Measurements from ENCODE around the gene NME7. TPM values are rescaled to one million over a fixed set of nuclear protein-coding genes. Genes with fewer than 3 reads are reported as not detected.
"Not testable (repeated sequence)": the region's sequence is repeated elsewhere in the genome, so short reads cannot be mapped to it uniquely, and the experiment has no call there.

The NME7 gene
- 10.2 TPM for total RNA-seq
- long read RNA-seq, transcript NME7-201 (12 exons, 1,642 nt) = major isoform, 8 of 11 reads
- long read RNA-seq, partial matches to known transcripts = 0 of 11 reads
- long read RNA-seq, other reads (novel, unspliced or antisense) = 2 of 11 reads

GRCh38 chr1:169367686-169368405, at the start of gene NME7, which contains the start of gene BLZF1:
NME7 (minus strand) TSS chr1:169367797; CDS start chr1:169367710, 87 bp downstream.
BLZF1 (plus strand) TSS chr1:169368195; CDS start chr1:169369523, 1,328 bp downstream.
- ATAC-seq (peak; percentile 100), DNase-seq (peak; percentile 97)
- intact Hi-C loops (cut with micrococcal nuclease) = no loop called here

GRCh38 chr1:169414952-169415351, 47.4 kb upstream of the NME7 start:
- intact Hi-C loops (cut with micrococcal nuclease) = no loop called here
- ATAC-seq (no peak), DNase-seq (no peak)

- DNase-seq; ATAC-seq; intact Hi-C loops (cut with micrococcal nuclease): not testable (repeated sequence)
These were observed 40.7 kb upstream of the NME7 start for GRCh38 chr1:169408340-169408739.

GRCh38 chr1:169402578-169402977, 35.0 kb upstream of the NME7 start:
- DNase-seq; ATAC-seq; intact Hi-C loops (cut with micrococcal nuclease): not testable (repeated sequence)

GRCh38 chr1:169395955-169396354, 28.4 kb upstream of the NME7 start:
- ATAC-seq = no peak
- intact Hi-C loops (cut with micrococcal nuclease) = no loop called here

GRCh38 chr1:169392406-169392805, 24.8 kb upstream of the NME7 start:
- intact Hi-C loops (cut with micrococcal nuclease) = no loop called here

More at GRCh38 chr1:169395955-169396354, 28.4 kb upstream of the NME7 start:
- no peak for DNase-seq

GRCh38 chr1:169390303-169390702, 22.7 kb upstream of the NME7 start:
- intact Hi-C loops (cut with micrococcal nuclease) = no loop called here
- no peak for ATAC-seq
- DNase-seq = no peak

More at GRCh38 chr1:169392406-169392805, 24.8 kb upstream of the NME7 start:
- no peak for ATAC-seq
- DNase-seq = no peak

- DNase-seq = no peak
- ATAC-seq = no peak
- intact Hi-C loops (cut with micrococcal nuclease) = no loop called here
These were observed 19.8 kb upstream of the NME7 start for GRCh38 chr1:169387399-169387798.

- DNase-seq = no peak
- intact Hi-C loops (cut with micrococcal nuclease) = no loop called here
- ATAC-seq = no peak
These were observed 15.9 kb upstream of the NME7 start for GRCh38 chr1:169383449-169383848.

- intact Hi-C loops (cut with micrococcal nuclease) = no loop called here
- DNase-seq = no peak
These were observed 13.6 kb upstream of the NME7 start for GRCh38 chr1:169381162-169381561.

GRCh38 chr1:169371404-169371803, 3.8 kb upstream of the NME7 start:
- no peak for DNase-seq
- intact Hi-C loops (cut with micrococcal nuclease) = no loop called here
- no peak for ATAC-seq

More at GRCh38 chr1:169381162-169381561, 13.6 kb upstream of the NME7 start:
- ATAC-seq = no peak

GRCh38 chr1:169368406-169368769, 791 bp upstream of the NME7 start:
- no peak for DNase-seq
- peak; percentile 6 for ATAC-seq
- intact Hi-C loops (cut with micrococcal nuclease) = no loop called here

- intact Hi-C loops (cut with micrococcal nuclease) = no loop called here
- ATAC-seq (no peak), DNase-seq (no peak)
These were observed 406 bp downstream of the NME7 start for GRCh38 chr1:169367096-169367685.

- DNase-seq = no peak
- ATAC-seq = no peak
- intact Hi-C loops (cut with micrococcal nuclease) = no loop called here
These were observed 2.6 kb downstream of the NME7 start for GRCh38 chr1:169364948-169365347.

GRCh38 chr1:169363046-169363730, 4.4 kb downstream of the NME7 start:
- no peak for DNase-seq
- no peak for ATAC-seq
- intact Hi-C loops (cut with micrococcal nuclease) = no loop called here

GRCh38 chr1:169361281-169361680, 6.3 kb downstream of the NME7 start:
- no peak for DNase-seq
- intact Hi-C loops (cut with micrococcal nuclease) = no loop called here
- ATAC-seq = no peak

GRCh38 chr1:169360415-169360814, 7.2 kb downstream of the NME7 start:
- intact Hi-C loops (cut with micrococcal nuclease) = no loop called here
- DNase-seq (no peak), ATAC-seq (no peak)

GRCh38 chr1:169348383-169349036, 19.1 kb downstream of the NME7 start:
- intact Hi-C loops (cut with micrococcal nuclease) = loop anchor here (2.0 kb wide), 1 partner anchor 746 kb away; no protein-coding TSS in a partner anchor
- DNase-seq (no peak), ATAC-seq (no peak)

- no peak for DNase-seq
- intact Hi-C loops (cut with micrococcal nuclease) = loop anchor here (2.0 kb wide), 1 partner anchor 745 kb away; no protein-coding TSS in a partner anchor
These were observed 19.8 kb downstream of the NME7 start for GRCh38 chr1:169347688-169348382.

More at GRCh38 chr1:169347688-169348382, 19.8 kb downstream of the NME7 start:
- ATAC-seq = no peak
